SU-DHL-6 (cell line): Measurements from ENCODE around the gene GRIK1.

Source experiments
- CTCF ChIP-seq: fragments of 200-600 bp; sonication (generic); IDR thresholded peaks from one replicate; pipeline ENCODE4 v1.5.1; 2017; ENCODE audit warnings: antibody characterized with exemption, mild to moderate bottlenecking, low read length, moderate library complexity; ENCODE audit not compliant: insufficient read depth, poor library complexity, severe bottlenecking
- EZH2phosphoT487 ChIP-seq: fragments of 200-600 bp; sonication (generic), shearing (Covaris generic); conservative IDR thresholded peaks from 2 replicates; pipeline ENCODE4 v1.6.1; 2018; ENCODE audit warnings: mild to moderate bottlenecking, antibody characterized with exemption, low read length, moderate library complexity, mixed read lengths

DNA sequence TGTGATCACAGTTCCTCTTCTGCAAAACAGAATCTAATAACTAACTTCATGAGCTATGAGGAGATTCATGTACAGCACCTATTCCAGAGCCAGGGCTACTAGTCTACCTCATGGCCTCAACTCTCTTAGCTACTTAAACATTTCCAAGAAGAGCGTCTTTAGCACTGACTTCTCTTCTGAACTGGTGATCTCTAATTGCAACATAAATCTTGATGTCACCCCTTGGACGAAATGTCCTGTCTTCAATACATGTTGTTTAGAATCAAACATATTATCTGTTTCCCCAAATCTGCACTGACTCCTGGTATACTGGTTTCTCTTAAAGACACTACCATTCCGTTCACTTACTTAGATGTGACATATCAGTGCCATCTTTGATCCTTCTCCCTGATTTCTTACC lies 88.2 kb downstream of the GRIK1 start:
- no peak for TF ChIP-seq CTCF
- no peak for TF ChIP-seq EZH2phosphoT487
